Measurements from ENCODE around the gene NDUFS8.
"Not testable (repeated sequence)": the region's sequence is repeated elsewhere in the genome, so short reads cannot be mapped to it uniquely, and the experiment has no call there.

NDUFS8 gene

DNA sequence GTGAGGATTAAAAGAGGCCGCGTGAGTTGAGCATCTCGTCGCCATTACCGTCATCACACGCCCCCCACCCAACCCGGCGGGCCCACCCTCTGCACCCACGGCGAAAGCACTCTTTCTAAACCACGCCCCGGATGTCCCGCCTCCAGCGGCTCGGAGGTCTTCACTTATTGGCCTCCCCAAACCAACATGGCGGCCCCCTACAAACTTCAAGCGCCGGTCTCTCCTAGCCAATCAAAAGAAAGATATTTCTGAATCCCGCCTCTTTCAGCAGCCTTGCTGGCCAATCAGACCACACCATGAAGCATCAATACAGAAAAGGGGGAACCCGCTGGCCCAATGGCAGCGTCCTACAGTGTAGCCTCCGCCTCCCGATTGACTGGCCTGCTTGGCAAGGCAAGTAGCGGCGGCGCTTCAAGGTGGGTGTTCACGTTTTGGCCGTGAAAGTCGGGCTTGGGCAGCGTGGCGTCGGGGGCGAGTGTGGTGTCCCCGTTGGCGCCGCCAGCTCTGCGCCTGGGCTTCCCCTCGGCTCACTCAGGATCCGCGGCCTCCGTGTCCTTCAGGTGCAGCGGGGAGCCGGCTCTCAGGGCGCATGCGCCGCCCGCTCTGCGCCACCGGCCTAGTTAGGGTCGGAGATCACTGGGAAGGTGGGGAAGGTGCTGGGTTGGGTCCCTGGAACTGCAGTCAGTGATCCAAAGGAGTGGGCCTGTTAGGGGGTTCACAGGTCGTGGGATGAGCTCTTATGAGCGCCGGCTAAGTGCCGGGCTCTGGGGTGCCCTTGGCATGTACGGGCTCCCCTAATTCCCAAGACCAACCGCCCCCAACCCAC, at the start of gene NDUFS8:
Gene NDUFS8 (plus strand): TSS at position 364 of the 826 bp plus-strand sequence. CDS start 1,471 bp downstream, outside the sequence.
- DNase-seq = peak; percentile 97

DNA sequence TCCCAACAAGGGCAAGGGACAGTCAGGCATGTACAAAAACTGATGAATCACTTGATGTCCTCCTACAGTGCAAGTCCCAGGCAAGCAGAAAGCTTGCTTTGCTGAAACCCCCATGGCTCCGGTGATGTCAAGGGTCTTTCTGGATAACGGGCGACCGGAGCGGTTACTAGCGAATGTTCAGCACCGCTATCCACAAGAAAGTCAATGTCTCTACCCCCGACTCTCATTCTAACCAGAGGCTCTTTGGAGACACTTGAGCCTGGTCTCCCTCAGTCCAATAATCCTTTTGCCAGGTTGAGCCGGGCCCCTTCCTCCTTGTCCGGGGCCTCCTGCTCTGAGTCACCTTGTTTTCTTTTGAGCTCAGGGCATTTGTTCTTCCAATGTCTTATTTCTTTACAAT, 49.3 kb upstream of the NDUFS8 start:
- DNase-seq = not testable (repeated sequence)

DNA sequence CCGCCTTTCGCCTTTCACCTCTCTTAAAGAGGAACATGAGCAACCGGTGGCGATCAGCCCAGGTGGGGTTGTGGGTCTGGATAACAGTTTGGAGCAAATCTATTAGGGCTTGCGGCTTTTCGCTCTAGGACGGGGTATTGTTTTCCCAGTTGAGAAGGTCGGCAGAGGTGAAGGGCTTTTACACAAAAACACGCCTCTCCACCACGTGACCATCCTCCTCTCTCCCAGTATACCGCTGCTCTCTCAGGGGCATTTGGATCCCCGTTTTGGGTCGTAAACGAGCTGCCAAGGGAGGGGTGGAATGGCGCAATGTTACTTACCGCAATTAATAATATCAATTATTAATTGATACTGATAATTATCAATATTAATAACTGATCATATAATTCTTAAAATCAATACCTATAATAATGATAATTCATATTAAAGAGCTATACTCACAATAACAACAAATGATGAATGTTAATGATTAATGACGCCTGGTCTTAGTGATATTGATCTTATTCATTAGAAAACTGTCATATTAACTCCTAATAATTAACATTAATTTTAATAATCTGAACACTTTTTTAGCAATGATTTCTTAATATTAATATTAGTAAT, 48.1 kb upstream of the NDUFS8 start:
- DNase-seq = not testable (repeated sequence)

DNA sequence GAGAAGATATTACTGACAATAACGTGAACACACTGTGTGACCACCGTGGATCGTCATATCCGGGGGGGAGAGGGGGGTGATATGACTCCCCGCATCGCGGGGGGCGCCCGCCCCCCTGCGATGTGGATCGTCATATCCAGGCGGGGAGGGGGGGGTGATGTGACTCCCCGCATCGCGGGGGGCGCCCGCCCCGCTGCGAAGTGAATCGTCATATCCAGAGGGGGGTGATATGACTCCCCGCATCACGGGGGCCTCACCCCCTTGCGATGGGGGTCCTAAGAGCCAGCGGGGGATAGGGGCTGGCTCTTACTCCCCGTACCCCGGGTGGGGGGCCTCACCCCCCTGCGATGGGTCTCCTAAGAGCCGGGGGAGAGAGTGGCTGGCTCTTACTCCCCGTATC, 46.5 kb upstream of the NDUFS8 start:
- no peak for DNase-seq

DNA sequence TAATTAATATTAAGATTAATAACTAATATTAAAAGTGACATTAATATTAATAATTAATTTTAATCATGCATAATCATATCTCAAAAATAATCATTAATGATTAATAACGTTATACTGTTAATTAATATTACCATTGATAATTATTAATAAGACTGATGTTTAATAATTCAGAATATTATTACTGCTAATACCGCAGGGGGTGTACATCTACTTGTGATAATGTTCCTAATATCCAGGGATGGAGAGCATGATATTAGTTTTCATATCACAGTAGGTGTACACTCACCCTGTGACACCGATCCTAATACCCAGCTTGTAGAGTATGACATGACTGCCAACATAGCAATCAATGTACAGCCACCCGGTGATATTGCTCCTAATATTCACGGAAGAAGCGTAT, 45.2 kb upstream of the NDUFS8 start:
- not testable (repeated sequence) for DNase-seq

DNA sequence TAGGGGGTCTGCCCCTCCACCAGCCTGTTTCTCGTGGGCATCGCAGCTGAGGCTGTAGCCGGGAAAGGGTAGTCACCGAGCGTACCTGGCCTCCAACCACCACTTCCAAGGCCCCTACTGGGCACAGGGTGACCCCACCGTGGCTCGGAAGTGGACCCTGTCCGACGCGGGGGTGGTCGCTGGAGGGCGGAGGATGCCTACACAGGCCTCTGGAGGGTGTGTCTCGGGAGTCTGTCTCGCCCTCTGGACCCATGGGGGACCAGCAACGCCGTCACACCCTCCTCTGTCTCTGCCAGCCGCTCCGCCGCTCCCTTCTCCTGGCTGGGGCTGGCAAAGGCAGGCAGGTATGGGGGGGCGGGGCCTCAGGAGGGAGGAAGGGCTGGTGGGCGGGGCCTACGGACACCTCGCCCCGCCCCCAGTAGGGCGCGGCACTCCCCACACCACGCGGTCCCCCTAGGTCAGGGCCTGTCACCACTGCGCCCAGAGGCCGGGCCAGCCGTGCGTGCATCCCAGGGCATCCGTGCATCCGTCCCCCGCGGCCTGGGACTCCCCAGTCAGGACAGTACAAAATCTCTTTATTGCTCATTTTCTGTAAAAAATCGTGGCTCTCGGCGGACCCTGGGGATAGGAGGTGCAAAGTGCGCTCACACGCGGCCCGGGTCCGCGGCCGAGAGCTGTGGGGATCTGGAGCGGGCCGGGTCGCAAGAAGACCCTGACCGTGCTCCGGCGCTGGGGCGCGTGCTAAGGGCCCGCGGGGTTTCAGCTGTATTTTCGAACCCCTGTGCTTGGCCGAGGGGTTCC, 39.7 kb upstream of the NDUFS8 start:
- DNase-seq = not testable (repeated sequence)

DNA sequence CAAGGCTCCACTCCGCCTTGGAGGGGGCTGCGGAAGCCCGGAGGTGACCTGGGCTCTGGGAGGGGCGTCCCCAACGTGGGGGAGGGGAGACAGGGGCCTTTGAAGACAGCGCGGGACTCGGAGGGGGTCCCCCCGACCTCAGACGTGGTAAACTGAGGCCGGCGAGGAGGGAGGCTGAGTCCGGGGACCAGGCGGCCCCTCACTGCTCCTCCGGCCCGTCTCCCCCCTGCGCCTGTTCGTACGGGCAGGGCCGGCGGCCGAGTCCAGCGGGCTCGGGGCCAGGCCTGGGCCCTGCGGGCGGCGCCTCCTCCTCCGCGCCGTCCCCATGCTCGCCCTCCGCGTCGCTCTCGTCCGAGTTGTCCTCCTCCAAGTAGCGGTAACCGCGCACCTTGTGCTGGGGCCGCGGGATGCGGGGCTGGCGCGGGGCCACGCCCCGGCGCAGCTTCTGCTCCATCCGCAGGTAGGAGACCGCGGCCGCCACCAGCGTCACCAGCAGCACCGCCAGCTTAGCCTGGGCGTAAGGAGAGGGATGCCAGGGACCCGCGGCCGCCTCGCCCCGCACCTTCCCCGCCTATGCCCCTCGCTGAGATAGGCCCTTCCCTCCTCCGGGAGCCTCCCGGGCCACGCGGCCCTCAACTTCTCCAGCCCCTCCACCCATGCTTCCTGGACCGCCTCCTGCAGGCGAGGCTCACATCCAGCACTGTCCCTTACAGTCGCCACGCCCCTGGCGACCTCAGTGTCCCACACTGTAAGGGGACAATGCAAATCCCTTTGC, 38.9 kb upstream of the NDUFS8 start:
- not testable (repeated sequence) for DNase-seq

DNA sequence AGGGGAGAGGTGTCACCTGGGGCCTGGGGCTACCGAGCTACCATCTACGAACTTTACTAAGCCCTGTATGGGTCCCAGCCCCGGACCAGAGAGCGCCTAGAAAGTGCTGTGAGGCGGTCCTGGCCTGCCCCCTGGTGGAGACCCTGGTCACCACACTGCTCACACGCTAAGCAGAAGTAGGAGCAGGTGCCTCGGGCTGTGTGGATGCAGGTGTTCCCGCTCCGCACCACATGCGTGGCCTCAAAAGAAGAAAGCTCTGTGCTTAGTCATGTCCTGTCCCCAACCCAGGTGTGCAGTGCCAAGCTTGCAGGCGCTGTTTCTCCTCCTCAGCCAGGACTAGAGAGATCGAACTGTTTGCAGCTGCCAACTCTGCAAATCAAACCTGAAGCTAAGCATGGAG, 36.7 kb upstream of the NDUFS8 start:
- not testable (repeated sequence) for DNase-seq

DNA sequence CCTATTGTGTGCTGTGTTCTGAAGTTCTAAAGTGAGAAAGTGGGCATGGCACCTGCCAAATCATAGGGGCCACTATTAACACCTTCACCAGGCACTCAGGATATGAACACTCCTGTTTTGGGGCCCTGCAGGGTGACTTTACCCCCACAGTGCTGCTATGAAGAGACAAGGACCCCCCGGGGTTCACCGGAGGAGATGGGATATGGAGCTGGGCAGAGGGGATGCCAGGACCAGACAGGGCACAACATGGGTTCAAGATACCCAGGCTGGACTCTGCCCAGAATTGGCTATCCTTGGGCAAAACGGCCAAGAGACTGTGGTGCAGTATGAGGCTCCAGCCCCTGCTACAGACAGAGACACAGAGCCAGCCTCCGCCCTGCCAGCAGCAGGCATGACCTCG, 36.1 kb upstream of the NDUFS8 start:
- DNase-seq = not testable (repeated sequence)

DNA sequence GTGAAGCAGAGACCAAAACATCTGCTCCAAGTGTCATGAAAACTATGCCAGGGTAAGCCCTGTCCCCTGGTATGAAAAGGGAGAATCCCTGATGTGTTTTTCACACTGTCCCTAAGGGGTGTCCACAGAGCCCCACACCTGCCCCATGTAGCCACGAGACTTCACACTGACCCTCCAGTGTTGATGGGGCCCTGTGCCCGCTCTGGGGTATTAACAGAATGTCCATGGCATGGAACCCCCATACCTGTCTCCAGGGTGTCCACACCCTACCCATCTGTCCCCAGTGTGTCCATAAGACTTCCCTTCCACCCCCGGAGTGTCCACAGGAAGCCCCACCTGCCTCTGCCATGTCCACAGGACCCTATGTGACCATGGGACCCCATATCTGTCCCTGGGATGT, 35.4 kb upstream of the NDUFS8 start:
- not testable (repeated sequence) for DNase-seq

DNA sequence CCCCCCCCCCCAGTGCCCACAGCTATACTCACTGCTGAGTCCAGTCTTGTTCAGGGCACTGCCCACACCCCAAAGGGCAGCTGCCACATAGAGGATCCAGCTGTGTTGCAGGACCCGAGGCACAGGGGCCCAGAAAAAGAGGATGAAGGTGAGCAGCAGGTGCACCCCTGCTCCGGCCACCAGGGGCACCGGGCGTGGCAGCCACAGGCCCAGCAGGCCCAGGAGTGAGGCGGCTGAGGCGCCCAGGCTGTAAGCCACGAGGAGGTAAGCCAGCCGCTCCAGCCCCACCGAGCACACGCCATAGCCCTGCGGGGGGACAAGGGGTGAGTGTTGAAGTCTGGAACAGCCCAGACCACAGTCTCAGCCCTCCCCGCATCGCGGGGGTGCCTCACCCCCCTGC, 34.9 kb upstream of the NDUFS8 start:
- DNase-seq = not testable (repeated sequence)

DNA sequence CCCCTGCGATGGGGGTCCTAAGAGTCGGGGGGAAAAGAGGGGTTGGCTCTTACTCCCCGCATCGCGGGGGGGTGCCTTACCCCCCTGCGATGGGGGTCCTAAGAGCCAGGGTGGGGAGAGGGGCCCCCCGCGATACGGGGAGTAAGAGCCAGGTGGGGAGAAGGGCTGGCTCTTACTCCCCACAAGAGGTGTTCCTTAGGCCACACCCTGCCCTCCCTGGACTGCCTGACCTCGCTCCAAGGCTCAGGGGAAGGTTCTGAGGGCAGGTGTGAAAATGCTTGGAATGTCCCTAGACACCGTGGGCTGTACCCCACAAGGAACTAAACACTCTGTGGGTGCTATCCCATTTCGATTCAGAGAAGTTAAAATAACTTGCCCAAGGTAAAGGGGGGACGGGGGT, 34.4 kb upstream of the NDUFS8 start:
- no peak for DNase-seq

DNA sequence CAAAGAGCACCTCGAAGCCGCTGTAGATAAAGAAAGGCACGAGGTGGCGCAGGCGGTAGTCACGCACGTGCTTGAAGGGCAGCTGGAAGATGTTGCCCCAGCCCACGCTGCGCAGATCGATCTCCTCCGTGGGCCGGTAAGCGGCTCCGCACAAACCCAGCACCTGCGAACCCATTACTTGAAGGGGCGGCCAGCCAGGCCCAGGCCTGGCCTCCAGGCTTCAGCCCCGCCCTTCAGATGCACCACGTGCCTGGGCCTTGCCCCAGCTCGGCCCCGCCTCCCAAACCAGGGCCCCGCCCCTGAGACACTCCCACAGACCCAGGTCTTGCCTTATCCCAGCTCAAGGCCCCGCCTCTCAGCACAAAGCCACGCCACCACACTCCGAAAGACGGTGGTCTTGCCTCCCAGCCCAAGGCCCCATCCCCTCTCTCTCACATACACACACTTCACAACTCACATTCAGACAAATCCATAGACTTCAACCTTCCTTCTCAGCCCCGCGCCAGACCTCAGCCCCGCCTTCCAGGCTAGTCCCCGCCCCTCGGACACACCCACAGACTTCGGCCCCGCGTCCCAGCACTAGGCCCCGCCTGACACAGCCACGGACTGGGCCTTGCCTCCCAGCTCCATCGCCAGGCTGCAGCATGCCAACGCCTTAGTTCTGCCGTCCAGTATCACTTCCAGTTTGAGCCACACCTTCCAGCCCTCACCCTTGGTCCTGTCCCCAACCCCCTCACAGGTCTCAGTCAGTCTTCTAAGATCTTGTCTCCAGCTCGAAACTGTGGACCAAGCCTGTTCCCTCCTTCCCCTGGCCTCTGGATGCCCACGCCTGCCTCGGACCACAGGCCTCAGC, 33.6 kb upstream of the NDUFS8 start:
- peak; percentile 82 for DNase-seq

DNA sequence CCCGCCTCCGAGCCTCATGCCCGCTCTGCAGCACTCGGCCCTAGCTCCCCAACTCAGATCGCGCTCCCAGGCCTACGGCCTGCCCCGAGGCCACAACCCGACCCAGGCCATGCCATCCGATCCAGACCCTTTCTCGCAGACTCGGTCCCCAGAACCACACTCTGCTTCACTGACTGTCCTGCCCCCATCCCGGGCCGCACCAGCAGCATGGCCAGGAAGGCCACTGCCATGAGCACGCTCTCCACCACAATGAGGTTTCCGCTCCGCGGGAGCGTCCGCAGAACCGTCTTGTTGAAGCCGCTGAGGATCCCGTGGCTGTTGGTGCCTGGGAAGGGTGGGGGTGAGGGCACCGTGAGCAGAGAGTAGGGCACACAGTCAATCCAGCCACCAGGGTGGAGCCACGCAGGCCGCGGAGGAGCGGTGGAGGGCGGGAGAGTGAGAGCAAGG, 33.0 kb upstream of the NDUFS8 start:
- no peak for DNase-seq

DNA sequence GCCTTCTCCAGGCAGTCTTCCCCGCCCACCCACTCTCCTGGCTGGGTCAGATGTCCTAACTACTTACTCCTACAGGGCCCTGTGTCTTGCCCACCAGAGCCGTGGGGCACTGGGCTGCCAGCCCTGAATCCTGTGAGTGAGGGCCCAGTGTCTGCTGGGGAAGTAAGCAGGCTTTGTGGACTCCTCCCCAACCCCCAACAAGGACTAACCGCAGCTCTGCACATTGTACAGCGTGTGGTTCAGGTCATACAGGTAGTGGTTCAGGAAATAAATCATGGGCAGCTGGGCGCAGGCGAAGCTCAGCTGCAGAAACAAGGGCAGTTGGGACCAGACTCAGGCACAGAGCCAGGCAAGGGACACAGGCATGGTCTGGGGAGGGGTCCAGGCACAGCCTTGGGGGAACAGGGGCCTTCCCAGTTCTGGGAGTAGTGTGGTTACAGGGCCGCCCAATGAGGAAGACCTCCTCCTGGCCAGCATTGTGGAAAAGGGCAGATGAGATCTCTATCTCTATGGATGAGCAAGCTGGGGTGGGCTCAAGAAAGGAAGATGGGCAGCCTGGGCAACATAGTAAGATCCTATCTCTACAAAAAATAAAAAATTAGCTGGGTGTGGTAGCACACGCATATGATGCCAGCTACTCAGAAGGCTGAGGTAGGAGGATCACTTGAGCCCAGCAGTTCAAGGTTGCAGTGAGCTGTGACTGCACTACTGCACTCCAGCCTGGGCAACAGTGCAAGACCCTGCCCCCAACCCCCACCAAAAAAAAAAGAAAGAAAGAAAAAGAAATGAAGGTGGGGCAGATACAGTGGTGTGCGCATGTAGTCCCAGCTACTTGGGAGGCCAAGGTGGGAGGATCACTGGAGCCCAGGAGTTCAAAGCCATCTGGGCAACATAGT, 32.1 kb upstream of the NDUFS8 start:
- DNase-seq = no peak

DNA sequence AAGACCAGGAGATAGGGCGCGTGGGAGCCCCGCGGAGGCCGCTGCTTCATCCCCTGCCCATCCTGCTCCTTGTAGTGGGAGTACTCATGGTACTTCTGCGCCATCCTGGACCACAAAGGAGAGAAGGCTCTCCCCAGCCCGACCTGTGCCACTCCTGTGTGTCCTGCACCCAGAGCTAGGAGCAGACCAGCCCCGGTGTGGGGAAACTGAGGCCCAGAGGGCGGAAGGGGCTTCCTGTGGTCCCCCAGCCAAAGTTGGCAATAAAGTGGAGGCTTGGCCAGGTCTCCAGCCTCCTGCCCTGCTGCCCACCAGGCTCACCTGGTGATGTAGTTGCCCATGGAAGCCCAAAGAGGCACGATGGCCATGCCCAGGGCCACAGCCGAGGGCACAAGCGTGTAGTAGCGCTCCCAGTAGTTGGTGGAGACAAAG, 31.3 kb upstream of the NDUFS8 start:
- no peak for DNase-seq

DNA sequence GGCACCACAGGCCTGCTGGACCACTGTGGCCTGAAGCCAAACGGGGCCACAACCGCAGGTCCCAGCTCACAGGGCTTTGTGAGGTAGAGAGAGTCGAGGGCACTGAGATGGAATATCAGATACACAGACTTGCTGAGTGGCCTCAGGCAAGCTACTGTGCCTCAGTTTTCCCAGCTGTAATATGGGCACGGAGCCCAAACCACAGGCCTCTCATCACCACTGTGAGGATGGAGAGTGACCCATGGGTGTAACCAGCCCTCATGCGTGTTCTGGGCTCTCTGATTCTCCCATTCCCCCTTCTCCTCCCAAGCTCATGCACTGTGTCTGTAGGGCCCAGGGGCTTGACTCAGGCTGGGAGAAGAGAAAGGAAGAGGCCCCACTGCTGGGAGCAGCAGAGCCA, 30.8 kb upstream of the NDUFS8 start:
- DNase-seq = no peak

DNA sequence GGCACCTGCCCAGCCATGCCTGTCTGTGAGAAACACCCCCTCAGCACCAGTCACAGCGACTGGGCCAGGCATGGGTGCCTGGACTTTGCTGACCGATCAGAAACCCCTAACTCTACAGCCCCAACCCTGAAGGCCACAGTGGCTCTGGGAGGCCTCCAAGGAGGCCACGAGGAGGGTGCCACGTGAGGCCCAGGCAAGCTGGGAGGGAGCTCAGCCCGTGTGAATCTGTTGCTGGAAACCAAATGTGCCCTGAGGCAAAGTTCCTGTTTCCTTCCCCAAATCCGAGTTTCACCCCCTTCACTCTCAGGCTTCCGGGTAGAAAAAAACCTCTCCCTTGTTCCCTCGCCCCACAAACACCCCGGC, 27.9 kb upstream of the NDUFS8 start:
- DNase-seq = no peak

DNA sequence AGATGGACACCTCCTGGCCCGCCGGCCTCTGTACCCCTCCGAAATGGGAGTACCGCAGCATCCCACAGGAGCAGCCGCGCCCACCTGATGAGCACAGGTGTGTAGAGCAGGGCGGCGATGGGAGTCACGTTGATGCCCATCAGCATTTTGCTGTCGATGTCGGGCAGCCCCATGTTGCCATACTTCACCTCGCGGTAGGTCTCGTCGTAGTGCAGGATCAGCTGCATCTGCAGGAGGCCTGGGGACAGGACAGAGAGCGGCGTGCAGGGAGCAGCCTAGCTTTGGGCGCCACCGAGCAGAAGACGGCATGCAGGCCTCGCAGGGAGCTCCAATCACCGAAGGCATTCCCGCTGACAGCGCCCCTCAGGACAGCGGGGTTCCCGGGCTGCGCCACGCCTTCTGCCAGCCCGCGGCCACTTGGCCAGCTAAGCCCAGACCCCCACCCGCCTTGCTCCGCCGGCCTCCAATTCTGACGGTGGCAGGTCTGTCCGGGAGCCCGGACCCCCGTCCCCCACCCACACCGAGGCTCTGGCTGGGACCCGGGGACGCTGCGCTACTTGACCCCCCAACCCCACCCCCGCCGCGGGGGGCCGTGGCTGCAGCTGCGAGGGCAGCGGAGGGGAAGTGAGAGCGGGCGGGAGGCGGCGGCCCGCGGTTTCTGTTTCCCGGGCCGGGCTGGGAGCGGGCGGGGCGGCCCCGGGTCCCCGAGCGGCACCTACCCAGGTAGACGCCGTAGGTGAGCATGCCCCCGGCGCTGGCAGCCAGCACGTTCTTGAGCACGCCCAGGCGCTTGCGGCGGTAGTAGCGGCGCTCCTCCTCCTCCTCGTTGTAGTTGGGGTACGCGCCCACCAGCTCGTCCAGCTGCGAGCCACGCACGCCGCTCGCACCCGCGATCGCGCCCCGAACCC, 27.3 kb upstream of the NDUFS8 start:
- no peak for DNase-seq

All from NCI-H226 (cell line).